T-helper 9 cell (primary cell): Measurements from ENCODE around the gene SAMD8.
A peak's percentile ranks its signal among the peaks of the same experiment; 100 is the strongest.
"Not testable (repeated sequence)": the region's sequence is repeated elsewhere in the genome, so short reads cannot be mapped to it uniquely, and the experiment has no call there.

Source experiments
- DNase-seq: peaks from one replicate; pipeline ENCODE4 v3.0.0-alpha.2; 2020

SAMD8 gene

DNA sequence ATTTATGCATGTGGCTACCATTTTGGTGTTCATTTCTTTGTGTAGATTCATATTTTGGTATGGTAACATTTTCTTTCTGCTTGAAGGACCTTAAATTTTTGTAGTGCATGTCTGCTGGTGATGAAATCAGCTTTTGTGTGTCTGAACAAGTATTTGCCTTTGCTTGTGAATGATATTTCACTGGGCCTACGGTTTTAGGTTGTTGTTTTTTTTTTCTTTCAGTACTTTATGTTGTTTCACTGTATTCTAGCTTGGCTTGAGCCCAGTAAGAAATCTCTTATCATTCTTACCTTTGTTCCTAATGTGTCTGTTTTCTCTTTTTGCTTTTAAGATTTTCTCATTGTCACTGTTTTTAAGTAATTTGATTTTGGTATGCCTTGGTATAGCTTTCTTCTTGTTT lies 31.9 kb downstream of the SAMD8 start:
- DNase-seq = no peak

- no peak for DNase-seq
These were observed 34.1 kb downstream of the SAMD8 start for GRCh38 chr10:75145590-75145989.

- no peak for DNase-seq
These were observed 35.3 kb downstream of the SAMD8 start for GRCh38 chr10:75146780-75147179.

DNA sequence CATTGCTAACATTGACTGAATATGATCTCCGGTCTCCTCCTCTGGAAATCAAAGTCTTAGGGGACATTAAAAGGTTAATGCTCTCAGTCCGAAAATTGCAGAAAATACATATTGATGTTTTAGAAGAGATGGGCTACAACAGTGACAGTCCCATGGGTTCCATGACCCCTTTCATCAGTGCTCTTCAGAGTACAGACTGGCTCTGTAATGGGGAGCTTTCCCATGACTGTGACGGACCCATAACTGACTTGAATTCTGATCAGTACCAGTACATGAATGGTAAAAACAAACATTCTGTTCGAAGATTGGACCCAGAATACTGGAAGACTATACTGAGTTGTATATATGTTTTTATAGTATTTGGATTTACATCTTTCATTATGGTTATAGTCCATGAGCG lies 39.2 kb downstream of the SAMD8 start:
- DNase-seq = no peak

- DNase-seq = no peak
These were observed 48.1 kb downstream of the SAMD8 start for GRCh38 chr10:75159519-75159918.

- DNase-seq = no peak
These were observed 54.5 kb downstream of the SAMD8 start for GRCh38 chr10:75165684-75166622.

DNA sequence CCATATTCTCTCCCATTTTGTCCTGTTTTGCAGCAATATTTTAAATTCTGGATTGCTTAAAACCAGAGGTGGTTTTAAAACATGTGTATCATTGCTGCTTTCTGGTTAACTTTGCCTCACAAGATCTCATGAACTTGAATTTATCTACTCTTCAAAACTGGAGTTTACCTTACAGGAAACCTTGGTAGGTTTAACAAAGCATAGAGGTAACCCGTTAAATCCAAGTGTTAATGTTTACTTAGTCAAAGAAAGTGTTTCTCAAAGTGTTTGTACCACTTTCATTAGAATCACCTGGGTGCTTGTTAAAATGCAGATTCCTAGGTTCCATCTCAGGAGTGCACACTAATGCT lies 55.1 kb downstream of the SAMD8 start:
- DNase-seq = no peak

GRCh38 chr10:75168275-75168674 lies 56.8 kb downstream of the SAMD8 start:
- no peak for DNase-seq

DNA sequence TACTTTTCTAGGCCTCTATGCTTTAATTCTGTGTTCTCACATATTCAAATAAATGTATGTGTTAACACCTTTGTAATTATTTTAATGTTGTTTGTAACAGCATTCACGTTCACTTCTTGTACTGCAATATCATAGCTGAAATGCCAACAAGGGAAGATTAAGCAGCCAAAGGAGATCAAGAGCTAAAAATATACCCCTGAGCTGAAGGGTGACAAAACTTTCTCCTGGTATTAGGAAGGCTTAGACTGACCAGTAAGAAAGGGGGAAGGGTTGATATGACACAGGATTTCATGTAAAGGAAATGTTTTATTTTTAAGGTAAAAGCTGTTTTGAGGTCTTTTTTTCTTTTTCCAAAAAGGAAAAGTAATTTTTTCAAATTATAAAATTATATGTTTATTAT lies 58.8 kb downstream of the SAMD8 start:
- no peak for DNase-seq

GRCh38 chr10:75175046-75175445 lies 63.6 kb downstream of the SAMD8 start:
- DNase-seq = no peak

- DNase-seq = no peak
These were observed 64.6 kb downstream of the SAMD8 start for GRCh38 chr10:75176046-75176445.

DNA sequence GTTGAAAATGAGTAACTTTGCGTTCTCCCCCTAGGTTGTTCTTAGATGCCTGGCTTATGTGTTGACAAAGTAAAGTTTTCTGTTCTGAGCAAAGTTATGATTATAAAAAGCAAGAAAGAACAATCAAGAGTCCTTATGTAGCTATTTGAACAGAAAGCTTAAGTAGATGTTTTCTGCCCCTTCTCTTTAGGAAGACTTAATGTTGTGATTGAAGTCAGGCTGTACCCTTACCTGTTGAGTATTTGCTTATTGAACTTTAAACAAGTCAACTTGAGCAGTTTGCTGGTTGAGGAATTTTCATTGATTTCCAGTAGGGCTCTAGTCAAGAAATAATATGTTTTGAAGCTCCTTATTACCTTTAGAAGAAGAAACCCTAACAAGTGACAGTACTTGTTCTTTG lies 65.3 kb downstream of the SAMD8 start:
- DNase-seq = no peak

- DNase-seq = no peak
These were observed 68.3 kb downstream of the SAMD8 start for GRCh38 chr10:75179657-75180177.

DNA sequence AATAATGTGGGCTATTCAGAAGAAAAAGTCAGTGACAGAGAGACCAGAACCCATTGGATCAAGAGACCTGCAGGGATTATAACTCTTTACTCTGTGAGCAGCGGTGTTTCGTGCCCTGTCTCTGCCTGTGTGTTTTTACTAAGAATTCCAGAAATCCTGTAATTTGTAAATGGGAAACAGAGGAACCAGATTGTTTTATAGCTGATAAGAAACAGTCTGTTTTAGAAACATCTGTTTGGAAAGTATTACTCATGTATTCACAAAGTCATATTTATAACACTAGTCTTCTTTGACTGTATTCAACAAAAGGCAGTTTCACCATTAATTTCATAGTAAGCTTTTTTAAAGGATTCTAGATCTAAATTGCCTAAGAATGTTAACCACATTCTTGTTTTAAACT lies 69.1 kb downstream of the SAMD8 start:
- DNase-seq = no peak

DNA sequence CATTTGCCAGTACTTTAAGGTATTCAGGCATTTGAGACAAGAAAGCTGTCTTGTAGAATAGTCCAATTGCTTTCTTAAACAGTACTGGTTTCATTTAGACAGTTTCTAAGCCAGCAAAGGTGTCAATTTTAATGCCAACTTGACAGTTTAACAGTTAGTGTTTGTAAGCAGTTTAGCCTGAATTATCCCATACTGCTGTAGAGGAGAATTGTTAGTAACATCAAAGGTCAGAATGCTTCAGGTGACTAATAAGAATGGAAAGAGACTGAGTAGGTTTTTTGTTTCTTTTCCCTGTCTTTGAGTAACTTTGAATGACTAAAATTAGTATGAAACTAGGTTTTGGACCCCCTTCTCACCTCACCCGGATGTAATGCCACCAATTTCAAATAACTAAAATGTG lies 69.6 kb downstream of the SAMD8 start:
- no peak for DNase-seq

GRCh38 chr10:75186310-75186709 lies 74.9 kb downstream of the SAMD8 start:
- DNase-seq = no peak

DNA sequence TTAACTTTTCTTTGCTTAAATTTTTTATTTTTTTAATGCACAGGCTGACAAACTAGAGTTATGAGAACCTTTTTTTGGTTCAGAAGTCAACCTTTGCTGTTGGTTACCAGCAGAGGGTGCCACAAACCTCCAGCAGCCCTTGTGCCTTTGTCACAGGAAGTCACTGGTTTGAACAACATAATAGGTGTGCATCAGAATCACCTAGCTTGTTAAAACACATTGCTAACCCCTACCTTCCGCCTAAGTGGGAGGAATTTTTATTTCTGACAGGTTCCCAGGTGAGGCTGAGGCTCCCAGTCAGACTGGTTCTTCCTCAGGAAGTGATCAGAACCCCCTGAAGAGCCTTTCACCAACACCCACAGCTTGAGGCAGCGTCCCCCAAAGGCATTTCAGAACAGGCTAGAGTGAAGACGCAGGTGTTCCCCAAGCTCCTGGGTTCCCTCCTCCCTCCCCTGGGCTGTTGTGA lies 76.5 kb downstream of the SAMD8 start:
- DNase-seq = peak; percentile 53

DNA sequence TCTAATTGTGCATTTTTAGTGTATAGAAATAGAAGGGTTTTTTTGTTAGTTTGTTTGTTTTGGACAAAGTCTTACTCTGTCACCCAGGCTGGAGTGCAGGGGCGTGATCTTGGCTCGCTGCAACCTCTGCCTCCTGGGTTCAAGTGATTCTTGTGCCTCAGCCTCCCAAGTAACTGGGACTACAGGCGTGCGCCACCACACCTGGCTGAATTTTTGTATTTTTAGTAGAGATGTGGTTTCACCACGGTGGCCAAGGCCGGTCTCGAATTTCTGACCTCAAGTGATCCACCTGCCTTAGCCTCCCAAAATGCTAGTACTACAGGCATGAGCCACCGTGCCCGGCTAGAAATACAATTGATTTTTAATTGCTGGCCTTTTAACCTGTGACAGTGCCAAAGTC lies 77.1 kb downstream of the SAMD8 start:
- not testable (repeated sequence) for DNase-seq

- no peak for DNase-seq
These were observed 78.0 kb downstream of the SAMD8 start for GRCh38 chr10:75189266-75190096.

DNA sequence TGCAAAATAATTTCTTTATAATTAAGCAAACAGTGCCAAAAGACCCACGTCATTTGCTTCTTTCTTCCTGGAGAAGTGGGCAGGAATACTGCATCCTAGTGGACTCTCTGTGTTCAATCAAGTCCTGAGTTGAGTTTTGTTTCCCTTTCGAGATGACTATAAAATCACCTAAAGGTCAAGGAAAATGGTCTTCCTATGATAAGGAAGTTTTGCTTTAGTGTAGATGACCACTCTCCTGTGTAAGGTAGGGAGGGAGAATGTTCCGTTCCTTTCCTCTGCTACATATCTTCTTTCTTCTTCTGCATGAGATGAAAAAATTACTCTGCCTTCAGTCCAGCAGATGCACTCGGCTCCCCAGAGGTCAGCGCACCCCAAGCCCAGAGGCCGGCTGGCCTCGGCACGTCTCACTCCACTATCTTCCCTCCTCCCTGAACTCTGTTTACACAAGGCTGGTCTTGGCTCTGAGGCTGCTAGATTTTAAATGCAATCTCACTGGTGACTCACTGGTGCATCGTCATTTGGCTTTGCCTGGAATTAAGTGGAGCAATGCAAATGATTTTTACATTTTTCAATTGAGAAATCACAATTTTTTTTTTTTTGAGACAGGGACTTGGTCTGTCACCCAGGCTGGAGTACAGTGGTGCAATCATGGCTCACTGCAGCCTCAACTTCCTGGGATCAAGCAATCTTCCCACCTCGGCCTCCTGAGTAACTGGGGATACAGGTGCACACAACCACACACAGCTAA lies 80.5 kb downstream of the SAMD8 start:
- DNase-seq = no peak

DNA sequence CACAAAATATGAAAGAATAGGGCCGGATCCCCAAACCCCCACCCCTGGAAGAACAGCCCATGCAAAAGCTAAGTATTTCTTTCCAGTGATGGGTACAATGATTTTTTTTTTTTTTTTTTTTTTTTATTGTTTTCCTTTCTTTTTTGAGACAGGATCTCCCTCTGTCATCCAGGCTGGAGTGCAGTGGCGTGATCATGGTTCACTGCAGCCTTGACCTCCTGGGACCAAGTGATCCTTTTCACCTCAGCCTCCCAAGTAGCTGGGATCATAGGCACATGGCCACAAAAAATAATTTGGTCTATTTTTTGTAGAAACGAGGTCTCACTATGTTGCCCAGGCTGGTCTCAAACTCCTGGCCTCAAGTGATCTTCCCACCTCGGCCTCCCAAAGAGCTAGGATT lies 83.2 kb downstream of the SAMD8 start:
- not testable (repeated sequence) for DNase-seq

DNA sequence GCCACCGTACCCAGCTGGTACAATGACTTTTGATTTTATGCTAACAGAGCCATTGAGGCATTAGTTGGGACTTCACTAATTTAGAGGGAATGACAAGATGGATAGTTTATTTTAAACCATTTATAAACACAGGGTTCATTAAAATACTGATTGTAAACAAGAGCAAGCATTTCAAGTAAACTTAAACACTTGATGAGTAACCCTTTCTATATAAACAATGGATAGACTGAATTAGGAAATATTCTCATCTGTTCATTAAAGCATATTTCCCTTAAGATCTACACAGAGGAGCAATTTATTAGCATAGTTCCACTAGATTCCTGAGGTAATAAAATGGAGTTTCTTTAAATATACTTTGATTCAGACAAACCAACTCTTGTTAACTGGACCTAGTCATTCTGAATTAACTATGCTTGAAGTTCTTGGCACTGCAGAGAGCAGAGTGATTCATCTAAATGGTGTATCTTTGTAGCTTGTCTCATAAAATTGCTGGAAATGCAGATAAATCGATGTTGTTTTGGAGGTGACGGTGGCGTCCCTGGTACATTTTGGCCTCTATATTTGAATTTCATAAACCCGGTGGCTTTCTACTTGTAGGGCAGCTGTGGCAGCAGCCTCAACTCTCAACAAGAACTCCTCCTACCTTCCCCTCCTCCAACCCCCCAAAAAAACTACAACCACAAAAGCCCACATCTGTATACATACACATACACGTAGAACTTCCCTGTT lies 83.7 kb downstream of the SAMD8 start:
- DNase-seq = no peak
